HepG2 (cell line): ENCODE results near the gene ARHGEF10L. TPM values are rescaled to one million over a fixed set of nuclear protein-coding genes. Genes with fewer than 3 reads are reported as not detected.

Experiments
- EED ChIP-seq: sonication (generic); formaldehyde crosslinking; IDR thresholded peaks from 2 replicates; pipeline ENCODE4 v1.5.0; 2020; ENCODE audit warnings: mild to moderate bottlenecking, missing genetic modification reagents
- ERF ChIP-seq: IDR thresholded peaks from 2 replicates; pipeline ENCODE4 v1.6.1; 2018; ENCODE audit warnings: missing biosample characterization, missing genetic modification reagents
- HDAC1 ChIP-seq: sonication (generic); formaldehyde crosslinking; IDR thresholded peaks from 2 replicates; pipeline ENCODE4 v1.5.1; 2020; ENCODE audit warnings: mild to moderate bottlenecking, missing genetic modification reagents
- HOXA3 ChIP-seq: sonication (generic); formaldehyde crosslinking; IDR thresholded peaks from 2 replicates; pipeline ENCODE4 v1.5.0; 2020; ENCODE audit warnings: missing genetic modification reagents
- HOXA7 ChIP-seq: sonication (generic); formaldehyde crosslinking; IDR thresholded peaks from 2 replicates; pipeline ENCODE4 v1.8.1; 2022; ENCODE audit warnings: mild to moderate bottlenecking, missing genetic modification reagents, moderate library complexity
- RARA ChIP-seq: IDR thresholded peaks from 2 replicates; pipeline ENCODE4 v1.6.1; 2016; ENCODE audit warnings: missing genetic modification reagents, missing compliant biosample characterization
- SRY ChIP-seq: sonication (generic); formaldehyde crosslinking; IDR thresholded peaks from 2 replicates; pipeline ENCODE4 v1.8.0; 2022; ENCODE audit warnings: mild to moderate bottlenecking, missing genetic modification reagents
- TMF1 ChIP-seq: sonication (generic); formaldehyde crosslinking; IDR thresholded peaks from 2 replicates; pipeline ENCODE4 v1.8.1; 2022; ENCODE audit warnings: low read depth, missing genetic modification reagents
- ZNF720 ChIP-seq: sonication (generic); formaldehyde crosslinking; IDR thresholded peaks from 2 replicates; pipeline ENCODE4 v1.4.0; 2020; ENCODE audit warnings: missing genetic modification reagents
- ZNF772 ChIP-seq: sonication (generic); formaldehyde crosslinking; IDR thresholded peaks from 2 replicates; pipeline ENCODE4 v1.5.0; 2020; ENCODE audit warnings: mild to moderate bottlenecking, missing genetic modification reagents
- polyA plus RNA-seq, 8 experiments: library from polyadenylated mRNA; depleted of rRNA in 3 of 8; stranded (reverse) in 7 of 8; unstranded in 1 of 8; fragments of >200 nt; fragmentation: Illumina TruSeq in 4 of 8; extraction: Trizol in 4 of 8; gene quantifications; 2 replicates each; pipeline versions ENCODE4 v1.2.1 to v1.2.3, GENCODE V29; 2011 to 2016; ENCODE audit warnings: low read depth in 4 of 8, missing spikeins in 1 of 8, mixed read lengths in 1 of 8; ENCODE audit not compliant: insufficient read depth in 1 of 8
- total RNA-seq, 5 experiments: library from RNA; depleted of rRNA; stranded (reverse); fragments of >200 nt; fragmentation: Illumina TruSeq; extraction: Trizol; gene quantifications; 2 replicates each; pipeline ENCODE4 v1.2.3, GENCODE V29; 2016; ENCODE audit warnings: low read depth in 1 of 5
- TF ChIP-seq, protein P1 (sequence below): sonication (generic); formaldehyde crosslinking; IDR thresholded peaks from 2 replicates; pipeline ENCODE4 v1.4.0; 2020; ENCODE audit warnings: mild to moderate bottlenecking, missing genetic modification reagents, borderline replicate concordance
- TF ChIP-seq, protein P2 (sequence below): sonication (generic); formaldehyde crosslinking; IDR thresholded peaks from 2 replicates; pipeline ENCODE4 v1.5.0; 2020; ENCODE audit warnings: mild to moderate bottlenecking, missing genetic modification reagents, borderline replicate concordance
- TF ChIP-seq, protein P3 (sequence below): sonication (generic); formaldehyde crosslinking; IDR thresholded peaks from 2 replicates; pipeline ENCODE4 v1.4.0; 2020; ENCODE audit warnings: missing genetic modification reagents
- TF ChIP-seq, protein P4 (sequence below): IDR thresholded peaks from 2 replicates; pipeline ENCODE4 v1.6.1; 2016; ENCODE audit warnings: mild to moderate bottlenecking, missing biosample characterization, missing genetic modification reagents
- TF ChIP-seq, protein P5 (sequence below): sonication (generic); formaldehyde crosslinking; IDR thresholded peaks from 2 replicates; pipeline ENCODE4 v1.5.1; 2020; ENCODE audit warnings: mild to moderate bottlenecking, missing genetic modification reagents, moderate library complexity

The ARHGEF10L gene
- total and polyA plus RNA-seq, 2 of the 13 experiments (the other 11 are each of a cell fraction or from before 2014, with no cell fraction given), result 46.5 to 78.3 TPM

DNA sequence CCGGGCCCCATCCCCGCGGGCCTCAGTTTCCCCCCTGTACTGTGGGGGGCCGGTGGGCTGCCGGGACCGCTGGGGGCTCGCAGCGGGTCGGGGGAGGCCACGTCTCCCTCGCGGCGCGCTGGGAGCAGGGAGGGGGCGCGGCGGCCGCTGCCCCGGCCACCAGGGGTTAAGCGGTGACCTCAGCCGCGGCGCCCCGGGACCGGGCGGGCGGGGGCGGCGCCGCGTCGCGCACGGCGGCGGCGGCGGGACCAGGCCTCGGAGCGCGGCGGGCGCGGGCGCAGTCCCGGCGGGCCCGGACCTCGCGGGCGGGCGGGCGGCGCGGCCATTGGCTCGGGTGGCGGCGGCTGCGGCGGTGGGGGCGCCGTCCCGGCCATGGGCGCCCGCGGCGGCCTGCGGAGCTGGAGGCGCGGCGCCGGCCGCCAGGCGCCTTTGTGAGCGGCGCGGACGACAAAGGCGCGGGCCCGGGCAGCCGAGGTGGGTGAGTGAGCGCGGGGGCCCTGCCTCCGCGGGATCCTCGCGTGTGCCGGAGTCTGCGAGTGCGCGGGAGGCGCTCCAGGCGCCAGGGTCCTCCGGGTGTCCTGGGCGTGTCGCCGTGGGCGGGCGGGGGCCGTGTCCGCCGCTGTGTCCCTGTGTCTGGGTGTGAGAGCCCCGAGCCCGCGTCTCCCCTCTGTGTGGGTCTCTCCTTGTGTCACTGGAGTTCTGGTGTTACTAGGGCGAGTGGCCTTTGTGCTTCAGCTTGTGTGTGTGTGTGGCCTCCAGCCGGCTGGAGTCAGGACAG, at the start of gene ARHGEF10L (continued):
- TF ChIP-seq, protein P1, sequence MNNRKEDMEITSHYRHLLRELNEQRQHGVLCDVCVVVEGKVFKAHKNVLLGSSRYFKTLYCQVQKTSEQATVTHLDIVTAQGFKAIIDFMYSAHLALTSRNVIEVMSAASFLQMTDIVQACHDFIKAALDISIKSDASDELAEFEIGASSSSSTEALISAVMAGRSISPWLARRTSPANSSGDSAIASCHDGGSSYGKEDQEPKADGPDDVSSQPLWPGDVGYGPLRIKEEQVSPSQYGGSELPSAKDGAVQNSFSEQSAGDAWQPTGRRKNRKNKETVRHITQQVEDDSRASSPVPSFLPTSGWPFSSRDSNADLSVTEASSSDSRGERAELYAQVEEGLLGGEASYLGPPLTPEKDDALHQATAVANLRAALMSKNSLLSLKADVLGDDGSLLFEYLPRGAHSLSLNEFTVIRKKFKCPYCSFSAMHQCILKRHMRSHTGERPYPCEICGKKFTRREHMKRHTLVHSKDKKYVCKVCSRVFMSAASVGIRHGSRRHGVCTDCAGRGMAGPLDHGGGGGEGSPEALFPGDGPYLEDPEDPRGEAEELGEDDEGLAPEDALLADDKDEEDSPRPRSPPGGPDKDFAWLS (CRISPR knock-in tag), result no peak
- TF ChIP-seq ZNF772 (0 out of 2 replicates have a peak, but pooled peaks have one; percentile 34), HOXA7 (no peak), HDAC1 (CRISPR knock-in tag) (0 out of 2 replicates have a peak, but pooled peaks have one; percentile 17), HOXA3 (CRISPR knock-in tag) (0 out of 2 replicates have a peak, but pooled peaks have one; percentile 6), SRY (CRISPR knock-in tag) (no peak), ERF (CRISPR knock-in tag) (no peak), ZNF720 (CRISPR knock-in tag) (0 out of 2 replicates have a peak, but pooled peaks have one; percentile 43), EED (CRISPR knock-in tag) (peak; percentile 12; the same call in 1 of the 2 replicates), RARA (CRISPR knock-in tag) (no peak), TMF1 (CRISPR knock-in tag) (0 out of 2 replicates have a peak, but pooled peaks have one; percentile 25)
- TF ChIP-seq, protein P2, sequence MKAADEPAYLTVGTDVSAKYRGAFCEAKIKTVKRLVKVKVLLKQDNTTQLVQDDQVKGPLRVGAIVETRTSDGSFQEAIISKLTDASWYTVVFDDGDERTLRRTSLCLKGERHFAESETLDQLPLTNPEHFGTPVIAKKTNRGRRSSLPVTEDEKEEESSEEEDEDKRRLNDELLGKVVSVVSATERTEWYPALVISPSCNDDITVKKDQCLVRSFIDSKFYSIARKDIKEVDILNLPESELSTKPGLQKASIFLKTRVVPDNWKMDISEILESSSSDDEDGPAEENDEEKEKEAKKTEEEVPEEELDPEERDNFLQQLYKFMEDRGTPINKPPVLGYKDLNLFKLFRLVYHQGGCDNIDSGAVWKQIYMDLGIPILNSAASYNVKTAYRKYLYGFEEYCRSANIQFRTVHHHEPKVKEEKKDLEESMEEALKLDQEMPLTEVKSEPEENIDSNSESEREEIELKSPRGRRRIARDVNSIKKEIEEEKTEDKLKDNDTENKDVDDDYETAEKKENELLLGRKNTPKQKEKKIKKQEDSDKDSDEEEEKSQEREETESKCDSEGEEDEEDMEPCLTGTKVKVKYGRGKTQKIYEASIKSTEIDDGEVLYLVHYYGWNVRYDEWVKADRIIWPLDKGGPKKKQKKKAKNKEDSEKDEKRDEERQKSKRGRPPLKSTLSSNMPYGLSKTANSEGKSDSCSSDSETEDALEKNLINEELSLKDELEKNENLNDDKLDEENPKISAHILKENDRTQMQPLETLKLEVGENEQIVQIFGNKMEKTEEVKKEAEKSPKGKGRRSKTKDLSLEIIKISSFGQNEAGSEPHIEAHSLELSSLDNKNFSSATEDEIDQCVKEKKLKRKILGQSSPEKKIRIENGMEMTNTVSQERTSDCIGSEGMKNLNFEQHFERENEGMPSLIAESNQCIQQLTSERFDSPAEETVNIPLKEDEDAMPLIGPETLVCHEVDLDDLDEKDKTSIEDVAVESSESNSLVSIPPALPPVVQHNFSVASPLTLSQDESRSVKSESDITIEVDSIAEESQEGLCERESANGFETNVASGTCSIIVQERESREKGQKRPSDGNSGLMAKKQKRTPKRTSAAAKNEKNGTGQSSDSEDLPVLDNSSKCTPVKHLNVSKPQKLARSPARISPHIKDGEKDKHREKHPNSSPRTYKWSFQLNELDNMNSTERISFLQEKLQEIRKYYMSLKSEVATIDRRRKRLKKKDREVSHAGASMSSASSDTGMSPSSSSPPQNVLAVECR (CRISPR knock-in tag), result peak; percentile 32; the same call in 1 of the 2 replicates
- TF ChIP-seq, protein P3, sequence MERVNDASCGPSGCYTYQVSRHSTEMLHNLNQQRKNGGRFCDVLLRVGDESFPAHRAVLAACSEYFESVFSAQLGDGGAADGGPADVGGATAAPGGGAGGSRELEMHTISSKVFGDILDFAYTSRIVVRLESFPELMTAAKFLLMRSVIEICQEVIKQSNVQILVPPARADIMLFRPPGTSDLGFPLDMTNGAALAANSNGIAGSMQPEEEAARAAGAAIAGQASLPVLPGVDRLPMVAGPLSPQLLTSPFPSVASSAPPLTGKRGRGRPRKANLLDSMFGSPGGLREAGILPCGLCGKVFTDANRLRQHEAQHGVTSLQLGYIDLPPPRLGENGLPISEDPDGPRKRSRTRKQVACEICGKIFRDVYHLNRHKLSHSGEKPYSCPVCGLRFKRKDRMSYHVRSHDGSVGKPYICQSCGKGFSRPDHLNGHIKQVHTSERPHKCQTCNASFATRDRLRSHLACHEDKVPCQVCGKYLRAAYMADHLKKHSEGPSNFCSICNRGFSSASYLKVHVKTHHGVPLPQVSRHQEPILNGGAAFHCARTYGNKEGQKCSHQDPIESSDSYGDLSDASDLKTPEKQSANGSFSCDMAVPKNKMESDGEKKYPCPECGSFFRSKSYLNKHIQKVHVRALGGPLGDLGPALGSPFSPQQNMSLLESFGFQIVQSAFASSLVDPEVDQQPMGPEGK (CRISPR knock-in tag), result 0 out of 2 replicates have a peak, but pooled peaks have one; percentile 17
- TF ChIP-seq, protein P4, sequence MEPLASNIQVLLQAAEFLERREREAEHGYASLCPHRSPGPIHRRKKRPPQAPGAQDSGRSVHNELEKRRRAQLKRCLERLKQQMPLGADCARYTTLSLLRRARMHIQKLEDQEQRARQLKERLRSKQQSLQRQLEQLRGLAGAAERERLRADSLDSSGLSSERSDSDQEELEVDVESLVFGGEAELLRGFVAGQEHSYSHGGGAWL (CRISPR knock-in tag), result 0 out of 2 replicates have a peak, but pooled peaks have one; percentile 15
- TF ChIP-seq, protein P5, sequence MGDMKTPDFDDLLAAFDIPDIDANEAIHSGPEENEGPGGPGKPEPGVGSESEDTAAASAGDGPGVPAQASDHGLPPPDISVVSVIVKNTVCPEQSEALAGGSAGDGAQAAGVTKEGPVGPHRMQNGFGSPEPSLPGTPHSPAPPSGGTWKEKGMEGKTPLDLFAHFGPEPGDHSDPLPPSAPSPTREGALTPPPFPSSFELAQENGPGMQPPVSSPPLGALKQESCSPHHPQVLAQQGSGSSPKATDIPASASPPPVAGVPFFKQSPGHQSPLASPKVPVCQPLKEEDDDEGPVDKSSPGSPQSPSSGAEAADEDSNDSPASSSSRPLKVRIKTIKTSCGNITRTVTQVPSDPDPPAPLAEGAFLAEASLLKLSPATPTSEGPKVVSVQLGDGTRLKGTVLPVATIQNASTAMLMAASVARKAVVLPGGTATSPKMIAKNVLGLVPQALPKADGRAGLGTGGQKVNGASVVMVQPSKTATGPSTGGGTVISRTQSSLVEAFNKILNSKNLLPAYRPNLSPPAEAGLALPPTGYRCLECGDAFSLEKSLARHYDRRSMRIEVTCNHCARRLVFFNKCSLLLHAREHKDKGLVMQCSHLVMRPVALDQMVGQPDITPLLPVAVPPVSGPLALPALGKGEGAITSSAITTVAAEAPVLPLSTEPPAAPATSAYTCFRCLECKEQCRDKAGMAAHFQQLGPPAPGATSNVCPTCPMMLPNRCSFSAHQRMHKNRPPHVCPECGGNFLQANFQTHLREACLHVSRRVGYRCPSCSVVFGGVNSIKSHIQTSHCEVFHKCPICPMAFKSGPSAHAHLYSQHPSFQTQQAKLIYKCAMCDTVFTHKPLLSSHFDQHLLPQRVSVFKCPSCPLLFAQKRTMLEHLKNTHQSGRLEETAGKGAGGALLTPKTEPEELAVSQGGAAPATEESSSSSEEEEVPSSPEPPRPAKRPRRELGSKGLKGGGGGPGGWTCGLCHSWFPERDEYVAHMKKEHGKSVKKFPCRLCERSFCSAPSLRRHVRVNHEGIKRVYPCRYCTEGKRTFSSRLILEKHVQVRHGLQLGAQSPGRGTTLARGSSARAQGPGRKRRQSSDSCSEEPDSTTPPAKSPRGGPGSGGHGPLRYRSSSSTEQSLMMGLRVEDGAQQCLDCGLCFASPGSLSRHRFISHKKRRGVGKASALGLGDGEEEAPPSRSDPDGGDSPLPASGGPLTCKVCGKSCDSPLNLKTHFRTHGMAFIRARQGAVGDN (CRISPR knock-in tag), result peak; percentile 27; the same call in 1 of the 2 replicates
